ENCODE data around the gene LENG9.
"Not testable (repeated sequence)": the region's sequence is repeated elsewhere in the genome, so short reads cannot be mapped to it uniquely, and the experiment has no call there.

The LENG9 gene

GRCh38 chr19:54457773-54458647 is 5.6 kb downstream of the LENG9 start:
- DNase-seq: no peak

GRCh38 chr19:54456423-54457373 is 6.9 kb downstream of the LENG9 start:
- no peak for DNase-seq

- DNase-seq: no peak
Measured at GRCh38 chr19:54455786-54456422, 7.7 kb downstream of the LENG9 start.

- no peak for DNase-seq
Measured at GRCh38 chr19:54454781-54455675, 8.6 kb downstream of the LENG9 start.

GRCh38 chr19:54453921-54454780 is 9.4 kb downstream of the LENG9 start:
- no peak for DNase-seq

- no peak for DNase-seq
Measured at GRCh38 chr19:54452626-54453025, 11.0 kb downstream of the LENG9 start.

- no peak for DNase-seq
Measured at GRCh38 chr19:54451997-54452396, 11.6 kb downstream of the LENG9 start.

- DNase-seq: no peak
Measured at GRCh38 chr19:54451331-54451871, 12.2 kb downstream of the LENG9 start.

- no peak for DNase-seq
Measured at GRCh38 chr19:54449701-54450069, 13.9 kb downstream of the LENG9 start.

- DNase-seq: peak; percentile 97
Measured at GRCh38 chr19:54448774-54449700, 14.5 kb downstream of the LENG9 start, which contains the start of gene LENG8. LENG8 (plus strand) TSS chr19:54449199; CDS start chr19:54451345, 2,146 bp downstream.

GRCh38 chr19:54448040-54448773 is 15.4 kb downstream of the LENG9 start:
- peak; percentile 61 for DNase-seq

GRCh38 chr19:54446349-54446748 is 17.2 kb downstream of the LENG9 start:
- not testable (repeated sequence) for DNase-seq

GRCh38 chr19:54444737-54445136 is 18.8 kb downstream of the LENG9 start:
- no peak for DNase-seq

GRCh38 chr19:54440641-54441040 is 22.9 kb downstream of the LENG9 start:
- DNase-seq: no peak

GRCh38 chr19:54439174-54439851 is 24.3 kb downstream of the LENG9 start:
- no peak for DNase-seq

- DNase-seq: no peak
Measured at GRCh38 chr19:54436628-54437252, 26.8 kb downstream of the LENG9 start.

GRCh38 chr19:54436031-54436523 is 27.5 kb downstream of the LENG9 start:
- no peak for DNase-seq
